Measurements from ENCODE around the gene DHRS12.

DNA sequence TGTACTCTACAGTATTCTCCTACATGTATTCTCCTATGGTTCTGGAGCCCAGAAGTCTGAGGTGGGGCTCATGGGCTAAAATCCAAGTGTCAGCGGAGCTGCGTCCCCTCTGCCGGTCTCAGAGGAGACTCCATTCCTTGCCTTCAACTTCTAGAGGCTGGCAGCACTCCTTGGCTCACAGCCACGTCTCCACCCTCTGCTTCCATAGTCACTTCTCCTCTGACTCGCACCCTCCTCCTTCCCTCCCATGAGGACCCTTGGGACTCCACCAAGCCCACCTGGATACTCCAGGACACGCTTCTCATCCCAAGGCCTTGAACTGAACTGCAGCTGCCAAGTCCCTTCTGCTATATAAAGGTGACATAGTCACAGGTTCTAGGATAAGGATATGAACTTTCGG, 27.8 kb downstream of the DHRS12 start:
- TF ChIP-seq POLR2A (IDR thresholded peaks at IDR 0.05) = no peak
- TF ChIP-seq, protein P1, sequence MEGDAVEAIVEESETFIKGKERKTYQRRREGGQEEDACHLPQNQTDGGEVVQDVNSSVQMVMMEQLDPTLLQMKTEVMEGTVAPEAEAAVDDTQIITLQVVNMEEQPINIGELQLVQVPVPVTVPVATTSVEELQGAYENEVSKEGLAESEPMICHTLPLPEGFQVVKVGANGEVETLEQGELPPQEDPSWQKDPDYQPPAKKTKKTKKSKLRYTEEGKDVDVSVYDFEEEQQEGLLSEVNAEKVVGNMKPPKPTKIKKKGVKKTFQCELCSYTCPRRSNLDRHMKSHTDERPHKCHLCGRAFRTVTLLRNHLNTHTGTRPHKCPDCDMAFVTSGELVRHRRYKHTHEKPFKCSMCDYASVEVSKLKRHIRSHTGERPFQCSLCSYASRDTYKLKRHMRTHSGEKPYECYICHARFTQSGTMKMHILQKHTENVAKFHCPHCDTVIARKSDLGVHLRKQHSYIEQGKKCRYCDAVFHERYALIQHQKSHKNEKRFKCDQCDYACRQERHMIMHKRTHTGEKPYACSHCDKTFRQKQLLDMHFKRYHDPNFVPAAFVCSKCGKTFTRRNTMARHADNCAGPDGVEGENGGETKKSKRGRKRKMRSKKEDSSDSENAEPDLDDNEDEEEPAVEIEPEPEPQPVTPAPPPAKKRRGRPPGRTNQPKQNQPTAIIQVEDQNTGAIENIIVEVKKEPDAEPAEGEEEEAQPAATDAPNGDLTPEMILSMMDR (IDR thresholded peaks at IDR 0.05) = no peak

Data from testis (tissue), 2 donors.